Trophoblast cell (in vitro differentiated cells and primary cell): ENCODE results near the gene TK1.

Source experiments
- DNase-seq, 2 donors: peaks; one replicate each; pipeline ENCODE4 v3.0.0-alpha.2; 2016
- H2AFZ ChIP-seq: 2 replicates; pipeline ENCODE4 v1.6.1; 2013; ENCODE audit warnings: low read length, moderate library complexity, mild to moderate bottlenecking; ENCODE audit not compliant: insufficient read depth, poor library complexity
- H2AK5ac ChIP-seq: 2 replicates; pipeline ENCODE4 v1.6.1; 2013; ENCODE audit warnings: mild to moderate bottlenecking, low read length
- H2BK120ac ChIP-seq: 2 replicates; pipeline ENCODE4 v1.6.1; 2013; ENCODE audit warnings: low read length, mild to moderate bottlenecking, moderate library complexity; ENCODE audit not compliant: insufficient read depth, poor library complexity
- H2BK12ac ChIP-seq: 2 replicates; pipeline ENCODE4 v1.6.1; 2013; ENCODE audit warnings: mild to moderate bottlenecking, low read length, moderate library complexity
- H2BK5ac ChIP-seq: 2 replicates; pipeline ENCODE4 v1.6.1; 2013; ENCODE audit warnings: low read length, low read depth, moderate library complexity, mild to moderate bottlenecking; ENCODE audit not compliant: poor library complexity
- H3K14ac ChIP-seq: 2 replicates; pipeline ENCODE4 v1.6.1; 2013; ENCODE audit warnings: mild to moderate bottlenecking, low read length
- H3K18ac ChIP-seq: 2 replicates; pipeline ENCODE4 v1.6.1; 2013; ENCODE audit warnings: mild to moderate bottlenecking, low read length
- H3K23ac ChIP-seq: 2 replicates; pipeline ENCODE4 v1.6.1; 2013; ENCODE audit warnings: low read length
- H3K27ac ChIP-seq: 2 replicates; pipeline ENCODE4 v1.5.1; 2013; ENCODE audit warnings: low read depth, mild to moderate bottlenecking, inconsistent platforms, low read length, moderate library complexity
- H3K27me3 ChIP-seq: 2 replicates; pipeline ENCODE4 v1.6.1; 2013; ENCODE audit warnings: inconsistent platforms, mild to moderate bottlenecking, low read length, moderate library complexity; ENCODE audit not compliant: insufficient read depth
- H3K36me3 ChIP-seq, 2 experiments: 1 replicate in 1 of 2; 2 replicates in 1 of 2; pipeline ENCODE4 v1.6.1; 2013; ENCODE audit warnings: low read length in 2 of 2, mild to moderate bottlenecking in 2 of 2, moderate library complexity in 1 of 2; ENCODE audit not compliant: insufficient read depth in 2 of 2, control insufficient read depth in 1 of 2
- H3K4ac ChIP-seq: 2 replicates; pipeline ENCODE4 v1.6.1; 2013; ENCODE audit warnings: low read depth, mild to moderate bottlenecking, low read length, moderate library complexity
- H3K4me1 ChIP-seq, 2 experiments: 1 replicate in 1 of 2; 2 replicates in 1 of 2; pipeline ENCODE4 v1.6.1; 2013; ENCODE audit warnings: low read length in 2 of 2, mild to moderate bottlenecking in 2 of 2, moderate library complexity in 1 of 2; ENCODE audit not compliant: insufficient read depth in 2 of 2, control insufficient read depth in 1 of 2
- H3K4me2 ChIP-seq: 2 replicates; pipeline ENCODE4 v1.6.1; 2013; ENCODE audit warnings: inconsistent platforms, mild to moderate bottlenecking, low read length, moderate library complexity
- H3K4me3 ChIP-seq: 2 replicates; pipeline ENCODE4 v1.5.1; 2013; ENCODE audit warnings: mild to moderate bottlenecking, low read depth, low read length, inconsistent platforms
- H3K79me1 ChIP-seq: one replicate; pipeline ENCODE4 v1.6.1; 2013; ENCODE audit warnings: low read length
- H3K79me2 ChIP-seq: 2 replicates; pipeline ENCODE4 v1.6.1; 2013; ENCODE audit warnings: low read length, mild to moderate bottlenecking; ENCODE audit not compliant: control insufficient read depth, insufficient read depth, poor library complexity
- H3K9ac ChIP-seq: 2 replicates; pipeline ENCODE4 v1.6.1; 2013; ENCODE audit warnings: mild to moderate bottlenecking, low read length
- H3K9me3 ChIP-seq: 2 replicates; pipeline ENCODE4 v1.6.1; 2013; ENCODE audit warnings: low read depth, mild to moderate bottlenecking, control low read depth, inconsistent platforms, low read length; ENCODE audit not compliant: insufficient read depth
- H4K12ac ChIP-seq: 2 replicates; pipeline ENCODE4 v1.6.1; 2013; ENCODE audit warnings: low read depth, mild to moderate bottlenecking, low read length, moderate library complexity
- H4K8ac ChIP-seq: 2 replicates; pipeline ENCODE4 v1.6.1; 2013; ENCODE audit warnings: low read depth, mild to moderate bottlenecking, low read length, moderate library complexity
- H4K91ac ChIP-seq: one replicate; pipeline ENCODE4 v1.6.1; 2013; ENCODE audit warnings: low read depth, mild to moderate bottlenecking, low read length, moderate library complexity
- WGBS: extraction: QIAGEN DNeasy Blood & Tissue Kit; methylation state at CpG from one replicate; pipeline ENCODE4 v1.1.7; 2013; ENCODE audit warnings: missing lambda C conversion rate; ENCODE audit not compliant: insufficient read length, insufficient coverage; ENCODE audit errors: extremely low coverage; 5-methylcytosine and 5-hydroxymethylcytosine counted together

Gene TK1

GRCh38 chr17:78184351-78184750 lies 2.5 kb downstream of the TK1 start:
- Histone ChIP-seq H2AK5ac (no peak overlapping the region), H2BK5ac (no peak overlapping the region)

GRCh38 chr17:78183916-78184315 lies 2.9 kb downstream of the TK1 start:
- Histone ChIP-seq H3K4ac (no peak overlapping the region), H2BK120ac (no peak overlapping the region), H3K36me3 (peaks cover 39 to 42% of the 10 kb centered on the region in 2 experiments), H2BK12ac (no peak overlapping the region), H4K12ac (no peak overlapping the region), H2AFZ (no peak overlapping the region), H3K27me3 (no peaks in the 10 kb centered on the region), H3K9me3 (peaks cover 2% of the 10 kb centered on the region), H3K14ac (no peak overlapping the region), H3K27ac (no peak overlapping the region), H2BK5ac (no peak overlapping the region), H3K4me3 (no peak overlapping the region), H3K18ac (no peak overlapping the region), H4K8ac (no peak overlapping the region), H2AK5ac (no peak overlapping the region), H3K79me2 (peaks cover 9% of the 10 kb centered on the region), H3K9ac (no peak overlapping the region), H3K4me1 (peaks cover 6 to 16% of the 10 kb centered on the region in 2 experiments), H3K23ac (no peak overlapping the region), H3K79me1 (peaks cover 4% of the 10 kb centered on the region), H4K91ac (no peak overlapping the region), H3K4me2 (no peak overlapping the region)
- no CpG with 5 or more reads among the region's 12 CpGs for WGBS
- DNase-seq = no peak

More at GRCh38 chr17:78184351-78184750, 2.5 kb downstream of the TK1 start:
- no peak overlapping the region for H3K4me2 ChIP-seq
- H4K8ac ChIP-seq = no peak overlapping the region
- no peak overlapping the region for H3K14ac ChIP-seq
- no peak overlapping the region for H3K27ac ChIP-seq
- H3K27me3 ChIP-seq = no peaks in the 10 kb centered on the region
- no CpG with 5 or more reads among the region's 10 CpGs for WGBS
- DNase-seq = no peak
- peaks cover 2% of the 10 kb centered on the region for H3K9me3 ChIP-seq
- H3K4ac ChIP-seq = no peak overlapping the region
- H2BK120ac ChIP-seq = no peak overlapping the region
- no peak overlapping the region for H4K12ac ChIP-seq
- H3K4me3 ChIP-seq = no peak overlapping the region
- peaks cover 3 to 14% of the 10 kb centered on the region in 2 experiments for H3K4me1 ChIP-seq
- no peak overlapping the region for H3K23ac ChIP-seq
- no peak overlapping the region for H2BK12ac ChIP-seq
- H3K18ac ChIP-seq = no peak overlapping the region
- H4K91ac ChIP-seq = no peak overlapping the region
- peaks cover 4% of the 10 kb centered on the region for H3K79me1 ChIP-seq
- peaks cover 9% of the 10 kb centered on the region for H3K79me2 ChIP-seq
- H2AFZ ChIP-seq = no peak overlapping the region
- H3K9ac ChIP-seq = no peak overlapping the region
- peaks cover 35 to 37% of the 10 kb centered on the region in 2 experiments for H3K36me3 ChIP-seq

GRCh38 chr17:78182504-78182903 lies 4.3 kb downstream of the TK1 start:
- H3K4me3 ChIP-seq = no peak overlapping the region
- H3K36me3 ChIP-seq = peaks cover 49 to 51% of the 10 kb centered on the region in 2 experiments
- H2BK12ac ChIP-seq = no peak overlapping the region
- no peak overlapping the region for H2AFZ ChIP-seq
- no peak for DNase-seq
- H3K27me3 ChIP-seq = no peaks in the 10 kb centered on the region
- peaks cover 9% of the 10 kb centered on the region for H3K79me2 ChIP-seq
- no CpG with 5 or more reads among the region's 13 CpGs for WGBS
- H3K9me3 ChIP-seq = peaks cover 2% of the 10 kb centered on the region
- H3K9ac ChIP-seq = no peak overlapping the region
- no peak overlapping the region for H3K14ac ChIP-seq
- H3K79me1 ChIP-seq = peaks cover 4% of the 10 kb centered on the region
- H3K4me1 ChIP-seq = peaks cover 6 to 16% of the 10 kb centered on the region in 2 experiments
- peak overlapping the region; percentile 66 for H3K18ac ChIP-seq
- H2AK5ac ChIP-seq = no peak overlapping the region
- no peak overlapping the region for H3K4me2 ChIP-seq
- no peak overlapping the region for H4K91ac ChIP-seq
- no peak overlapping the region for H3K4ac ChIP-seq
- no peak overlapping the region for H3K23ac ChIP-seq
- no peak overlapping the region for H4K8ac ChIP-seq
- no peak overlapping the region for H2BK5ac ChIP-seq
- no peak overlapping the region for H2BK120ac ChIP-seq
- H3K27ac ChIP-seq = no peak overlapping the region
- H4K12ac ChIP-seq = no peak overlapping the region

- Histone ChIP-seq H3K79me1 (no peaks in the 10 kb centered on the region), H3K14ac (no peak overlapping the region), H4K91ac (no peak overlapping the region), H2BK5ac (no peak overlapping the region), H2AFZ (no peak overlapping the region), H4K8ac (no peak overlapping the region), H3K4me3 (no peak overlapping the region), H3K27me3 (no peaks in the 10 kb centered on the region), H2AK5ac (no peak overlapping the region), H3K18ac (no peak overlapping the region), H3K4me2 (no peak overlapping the region), H3K9ac (no peak overlapping the region), H3K79me2 (no peaks in the 10 kb centered on the region), H3K9me3 (peaks cover 2% of the 10 kb centered on the region), H4K12ac (no peak overlapping the region), H3K4ac (no peak overlapping the region), H3K27ac (no peak overlapping the region), H3K36me3 (peaks cover 51 to 55% of the 10 kb centered on the region in 2 experiments), H2BK120ac (no peak overlapping the region), H2BK12ac (no peak overlapping the region), H3K4me1 (peaks cover 6 to 11% of the 10 kb centered on the region in 2 experiments), H3K23ac (no peak overlapping the region)
- DNase-seq = no peak
- no CpG with 5 or more reads among the region's 2 CpGs for WGBS
Measured at GRCh38 chr17:78180508-78180907, 6.3 kb downstream of the TK1 start.
